MG63 (cell line): Measurements from ENCODE around the gene HSPA6. TPM values are rescaled to one million over a fixed set of nuclear protein-coding genes. Genes with fewer than 3 reads are reported as not detected.
A peak's percentile ranks its signal among the peaks of the same experiment; 100 is the strongest.
"Not testable (repeated sequence)": the region's sequence is repeated elsewhere in the genome, so short reads cannot be mapped to it uniquely, and the experiment has no call there.

Experiments used
- DNase-seq: peaks from one replicate; pipeline ENCODE4 v3.0.0-alpha.2; 2020
- H3K27me3 ChIP-seq: fragments of 250-450 bp; sonication (Bioruptor Pico); 2 replicates; pipeline ENCODE4 v1.5.1; 2020; ENCODE audit warnings: mild to moderate bottlenecking, moderate library complexity
- H3K36me3 ChIP-seq: fragments of 250-450 bp; sonication (Bioruptor Pico); 2 replicates; pipeline ENCODE4 v1.5.1; 2020; ENCODE audit warnings: mild to moderate bottlenecking, moderate library complexity
- H3K4me3 ChIP-seq: fragments of 250-450 bp; sonication (Bioruptor Pico); 2 replicates; pipeline ENCODE4 v1.5.1; 2020; ENCODE audit warnings: mild to moderate bottlenecking, moderate library complexity
- H3K9me3 ChIP-seq: fragments of 250-450 bp; sonication (Bioruptor Pico); 2 replicates; pipeline ENCODE4 v1.5.1; 2020; ENCODE audit warnings: mild to moderate bottlenecking, moderate library complexity
- total RNA-seq: library from RNA; depleted of rRNA; stranded (reverse); fragments of >200 nt; shearing (Covaris generic); gene quantifications from 2 replicates; pipeline ENCODE4 v1.2.3, GENCODE V29; 2014; ENCODE audit warnings: low replicate concordance

The HSPA6 gene
- total RNA-seq, 1 experiment from 2014 or later: 1.1 TPM

GRCh38 chr1:161525321-161525720, 981 bp downstream of the HSPA6 start:
- not testable (repeated sequence) for H3K9me3 ChIP-seq, DNase-seq, H3K4me3 ChIP-seq, H3K27me3 ChIP-seq, H3K36me3 ChIP-seq

GRCh38 chr1:161525918-161526317, 1.6 kb downstream of the HSPA6 start:
- H3K36me3 ChIP-seq, H3K9me3 ChIP-seq, H3K27me3 ChIP-seq, H3K4me3 ChIP-seq, DNase-seq: not testable (repeated sequence)

- not testable (repeated sequence) for H3K4me3 ChIP-seq, H3K9me3 ChIP-seq, H3K27me3 ChIP-seq, DNase-seq, H3K36me3 ChIP-seq
Observed at GRCh38 chr1:161528550-161528949, 4.2 kb downstream of the HSPA6 start.

GRCh38 chr1:161529463-161530104, 5.2 kb downstream of the HSPA6 start:
- peak; percentile 45 for DNase-seq
- not testable (repeated sequence) for H3K27me3 ChIP-seq

DNA sequence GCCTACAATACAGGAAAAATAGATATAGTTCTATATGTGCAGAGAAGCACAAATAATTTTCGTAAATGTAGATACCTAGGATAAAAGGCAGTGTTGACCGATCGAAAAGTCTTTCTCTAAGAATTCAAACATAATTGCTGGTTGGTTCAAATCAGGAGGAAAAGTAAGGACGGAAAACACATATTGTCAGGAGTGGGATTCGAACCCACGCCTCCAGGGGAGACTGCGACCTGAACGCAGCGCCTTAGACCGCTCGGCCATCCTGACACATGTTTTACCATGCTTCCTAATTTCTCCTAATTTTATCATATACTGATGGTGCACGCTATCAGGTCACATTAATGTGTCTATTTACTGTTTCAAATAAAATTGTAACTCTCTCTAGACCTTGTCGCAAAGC, 5.8 kb downstream of the HSPA6 start:
- H3K27me3 ChIP-seq, H3K9me3 ChIP-seq, H3K36me3 ChIP-seq: not testable (repeated sequence)
- peak; percentile 66 for DNase-seq
- peak overlapping the region; percentile 70 for H3K4me3 ChIP-seq

More at GRCh38 chr1:161529463-161530104, 5.2 kb downstream of the HSPA6 start:
- H3K4me3 ChIP-seq: peak overlapping the region; percentile 70
- H3K36me3 ChIP-seq, H3K9me3 ChIP-seq: not testable (repeated sequence)

- not testable (repeated sequence) for H3K9me3 ChIP-seq, H3K27me3 ChIP-seq, H3K36me3 ChIP-seq
- peak; percentile 85 for DNase-seq
- H3K4me3 ChIP-seq: peak overlapping the region; percentile 70
Observed at GRCh38 chr1:161530671-161531641, 6.6 kb downstream of the HSPA6 start.

- Histone ChIP-seq H3K36me3 (no peaks in the 10 kb centered on the region), H3K4me3 (peak overlapping the region; percentile 70), H3K27me3 (no peaks in the 10 kb centered on the region), H3K9me3 (no peaks in the 10 kb centered on the region)
- no peak for DNase-seq
Observed at GRCh38 chr1:161531986-161532643, 7.8 kb downstream of the HSPA6 start.

- H3K27me3 ChIP-seq, H3K36me3 ChIP-seq, H3K9me3 ChIP-seq: not testable (repeated sequence)
- peak overlapping the region; percentile 70; the same call in 1 of the 2 replicates for H3K4me3 ChIP-seq
- peak; percentile 21 for DNase-seq
Observed at GRCh38 chr1:161532644-161533567, 8.6 kb downstream of the HSPA6 start.

DNA sequence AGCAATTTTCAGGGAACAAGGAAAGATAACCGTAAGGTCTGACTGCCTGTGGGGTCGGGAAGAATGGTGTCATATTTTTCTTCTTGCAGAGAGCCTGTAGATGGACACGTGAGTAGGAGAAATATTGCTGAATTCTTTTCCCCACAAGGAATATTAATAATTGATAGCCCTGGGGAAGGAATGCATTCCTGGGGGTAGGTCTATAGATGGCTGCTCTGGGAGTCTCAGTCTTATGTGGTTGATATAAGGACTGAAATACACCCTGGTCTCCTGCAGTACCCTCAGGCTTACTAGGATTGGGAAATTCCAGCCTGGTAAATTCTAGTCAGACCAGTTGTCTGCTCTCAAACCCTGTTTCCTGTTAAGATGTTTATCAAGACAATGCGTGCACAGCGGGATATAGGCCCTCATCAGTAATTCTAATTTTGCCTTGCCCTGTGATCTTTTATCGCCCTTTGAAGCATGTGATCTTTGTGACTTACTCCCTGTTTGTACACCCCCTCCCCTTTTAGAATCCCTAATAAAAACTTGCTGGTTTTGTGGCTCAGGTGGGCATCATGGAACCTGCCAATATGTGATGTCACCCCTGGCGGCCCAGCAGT, 12.8 kb downstream of the HSPA6 start:
- not testable (repeated sequence) for H3K4me3 ChIP-seq, H3K9me3 ChIP-seq, H3K36me3 ChIP-seq, H3K27me3 ChIP-seq, DNase-seq

GRCh38 chr1:161538925-161539479, 14.7 kb downstream of the HSPA6 start:
- H3K36me3 ChIP-seq, DNase-seq, H3K9me3 ChIP-seq, H3K27me3 ChIP-seq: not testable (repeated sequence)
- peak overlapping the region; percentile 63 for H3K4me3 ChIP-seq

DNA sequence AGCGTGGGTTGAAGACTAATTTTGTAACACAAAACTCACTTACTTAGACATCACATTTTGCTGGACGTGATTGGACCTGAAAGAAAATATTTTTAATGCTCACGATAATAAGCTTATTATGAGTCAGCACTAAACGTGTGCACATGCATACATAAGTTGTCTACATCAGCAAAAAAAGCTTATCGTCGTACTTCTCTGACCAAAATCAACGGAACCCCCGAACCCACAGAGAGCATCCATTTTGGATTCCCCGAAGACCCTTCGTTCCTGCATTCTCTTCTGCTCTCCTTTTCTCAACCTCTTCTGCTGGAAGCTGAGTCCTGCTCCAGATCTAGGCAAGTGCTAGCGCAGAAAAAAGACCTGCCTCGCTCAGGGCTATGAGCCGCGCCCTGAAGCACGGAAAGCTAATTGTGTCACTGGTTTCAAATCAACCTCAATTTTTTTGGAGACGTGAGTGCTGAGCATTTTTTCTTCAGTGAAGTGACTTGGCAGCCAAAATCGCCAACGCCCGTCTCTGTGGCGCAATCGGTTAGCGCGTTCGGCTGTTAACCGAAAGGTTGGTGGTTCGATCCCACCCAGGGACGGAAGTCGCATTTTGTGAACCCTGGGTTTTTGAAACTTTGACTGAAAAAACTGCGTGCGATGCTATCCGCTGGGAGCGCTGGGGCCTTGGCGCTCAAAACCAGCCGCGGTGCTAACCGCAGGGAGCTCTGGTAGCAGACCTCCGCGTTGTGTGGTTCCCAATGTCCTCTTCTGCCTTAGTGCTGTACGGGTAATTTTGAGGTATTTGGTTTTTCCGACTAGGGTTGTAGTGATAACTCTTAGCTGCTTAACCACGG, 15.6 kb downstream of the HSPA6 start:
- H3K4me3 ChIP-seq: peak overlapping the region; percentile 63
- H3K9me3 ChIP-seq, H3K36me3 ChIP-seq, H3K27me3 ChIP-seq: not testable (repeated sequence)
- peak; percentile 86 for DNase-seq

GRCh38 chr1:161540570-161540960, 16.2 kb downstream of the HSPA6 start:
- not testable (repeated sequence) for H3K9me3 ChIP-seq

DNA sequence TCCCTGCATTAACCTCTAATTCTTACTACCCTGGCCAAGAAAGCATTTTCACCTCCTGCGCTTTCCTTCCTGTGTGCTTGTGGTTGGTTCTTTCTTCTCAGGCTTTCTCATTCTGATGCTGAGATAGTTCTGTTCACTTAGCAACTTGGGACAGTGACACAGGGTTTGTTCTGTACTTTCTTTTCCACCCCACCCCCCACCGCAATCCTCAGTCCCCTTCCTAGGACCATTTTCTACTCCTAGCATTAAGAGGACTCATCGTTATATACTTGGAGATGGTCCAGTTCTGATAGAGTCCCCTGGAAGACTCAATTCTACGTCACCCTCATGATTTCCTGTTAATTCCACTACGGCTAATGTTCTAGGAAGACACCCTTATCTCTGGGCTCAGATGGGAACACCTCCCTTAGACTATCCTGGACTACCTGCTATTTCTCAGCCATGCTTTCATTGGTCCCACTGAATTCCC, 17.8 kb downstream of the HSPA6 start:
- H3K36me3 ChIP-seq, H3K4me3 ChIP-seq, DNase-seq, H3K9me3 ChIP-seq, H3K27me3 ChIP-seq: not testable (repeated sequence)

More at GRCh38 chr1:161540570-161540960, 16.2 kb downstream of the HSPA6 start:
- H3K36me3 ChIP-seq, H3K4me3 ChIP-seq, H3K27me3 ChIP-seq: not testable (repeated sequence)
- peak; percentile 18 for DNase-seq

DNA sequence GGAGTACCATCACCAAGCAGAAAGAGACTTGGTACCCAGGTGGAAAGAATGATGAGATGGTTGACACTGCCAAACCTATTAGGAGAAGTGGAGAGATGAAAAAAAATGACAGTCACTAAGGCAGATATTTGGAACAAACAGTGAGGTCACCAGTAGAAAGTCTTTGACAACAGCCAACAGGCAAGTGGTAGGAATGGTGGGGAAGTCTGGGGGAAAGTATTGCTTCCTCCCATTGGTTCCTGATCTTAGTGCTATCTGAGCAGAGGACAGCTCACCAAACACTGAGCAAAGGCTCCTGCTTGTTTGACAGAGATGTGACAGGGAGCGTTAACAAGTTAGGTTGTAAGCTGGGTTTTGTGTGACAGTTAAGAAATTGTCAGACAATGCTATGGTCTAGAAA, 18.8 kb downstream of the HSPA6 start:
- not testable (repeated sequence) for H3K27me3 ChIP-seq, H3K4me3 ChIP-seq, DNase-seq, H3K9me3 ChIP-seq, H3K36me3 ChIP-seq
